ENCODE data around the gene STARD5. TPM values are rescaled to one million over a fixed set of nuclear protein-coding genes. Genes with fewer than 3 reads are reported as not detected.

The STARD5 gene
- total and polyA plus RNA-seq, 2 donors (not counting 1 experiment from before 2014, with no cell fraction given), result 15.7 to 19.9 TPM

DNA sequence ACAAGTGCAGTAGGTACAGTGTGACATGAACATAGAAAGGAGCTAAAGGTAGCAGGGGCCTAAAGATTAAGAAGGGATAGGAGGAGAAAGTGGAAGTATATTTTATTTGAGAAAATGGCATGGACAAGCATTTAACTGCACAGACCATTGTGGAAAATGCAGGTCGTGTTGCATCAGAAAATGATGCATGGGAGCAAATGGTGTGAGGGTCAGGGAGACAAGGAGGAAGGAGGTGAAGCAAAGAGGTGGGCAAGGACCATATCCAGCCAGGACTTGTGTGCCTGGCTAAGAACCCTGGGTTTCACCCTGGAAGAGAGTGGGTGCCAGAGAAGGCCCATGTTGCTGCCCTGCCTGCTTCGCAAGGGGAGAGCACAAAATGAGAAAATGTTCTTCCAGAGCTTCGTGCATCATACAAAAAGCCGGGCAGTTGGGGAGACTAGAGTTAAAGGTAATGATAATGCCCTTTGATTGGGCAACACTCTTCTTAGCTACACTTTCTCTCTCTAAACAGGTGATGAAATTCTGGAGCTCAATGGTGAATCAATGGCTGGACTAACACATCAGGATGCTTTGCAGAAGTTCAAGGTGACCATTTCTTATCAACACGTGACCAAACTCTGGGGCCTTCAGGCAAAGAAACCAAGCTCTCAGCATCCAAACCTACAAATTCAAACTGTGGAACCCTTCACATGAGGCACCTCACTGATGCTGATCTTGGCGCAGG, 45.5 kb downstream of the STARD5 start:
- no peak overlapping the region for H3K4me2 ChIP-seq (replicated peaks; ENCODE audit: low read depth, low read length, poor library complexity, severe bottlenecking)
- DNase-seq (no peak), ATAC-seq (ENCODE audit: low read depth) (no peak)
- no peaks in the 10 kb centered on the region for H3K27me3 ChIP-seq (replicated peaks in 1 of 4; ENCODE audit: control extremely low read depth in 1 of 4, control insufficient read depth in 3 of 4, insufficient read depth in 4 of 4, low read length in 3 of 4)
- H3K9me3 ChIP-seq (ENCODE audit: control extremely low read depth in 1 of 3, control insufficient read depth in 2 of 3, insufficient read depth in 1 of 3, low read length in 2 of 3), result peaks cover 0 to 15% (median 5%) of the 10 kb centered on the region in 3 donors
- no peak overlapping the region for H3K9ac ChIP-seq (ENCODE audit: low read length)
- H3K27ac ChIP-seq (ENCODE audit: low read length in 2 of 2), result no peak overlapping the region
- TF ChIP-seq EZH2 (IDR thresholded peaks at IDR 0.05; ENCODE audit: borderline replicate concordance, insufficient read depth, low read depth, low read length, poor library complexity, severe bottlenecking), result no peak
- TF ChIP-seq, protein P1, sequence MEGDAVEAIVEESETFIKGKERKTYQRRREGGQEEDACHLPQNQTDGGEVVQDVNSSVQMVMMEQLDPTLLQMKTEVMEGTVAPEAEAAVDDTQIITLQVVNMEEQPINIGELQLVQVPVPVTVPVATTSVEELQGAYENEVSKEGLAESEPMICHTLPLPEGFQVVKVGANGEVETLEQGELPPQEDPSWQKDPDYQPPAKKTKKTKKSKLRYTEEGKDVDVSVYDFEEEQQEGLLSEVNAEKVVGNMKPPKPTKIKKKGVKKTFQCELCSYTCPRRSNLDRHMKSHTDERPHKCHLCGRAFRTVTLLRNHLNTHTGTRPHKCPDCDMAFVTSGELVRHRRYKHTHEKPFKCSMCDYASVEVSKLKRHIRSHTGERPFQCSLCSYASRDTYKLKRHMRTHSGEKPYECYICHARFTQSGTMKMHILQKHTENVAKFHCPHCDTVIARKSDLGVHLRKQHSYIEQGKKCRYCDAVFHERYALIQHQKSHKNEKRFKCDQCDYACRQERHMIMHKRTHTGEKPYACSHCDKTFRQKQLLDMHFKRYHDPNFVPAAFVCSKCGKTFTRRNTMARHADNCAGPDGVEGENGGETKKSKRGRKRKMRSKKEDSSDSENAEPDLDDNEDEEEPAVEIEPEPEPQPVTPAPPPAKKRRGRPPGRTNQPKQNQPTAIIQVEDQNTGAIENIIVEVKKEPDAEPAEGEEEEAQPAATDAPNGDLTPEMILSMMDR (IDR thresholded peaks at IDR 0.05), result no peak
- intact Hi-C loops (cut with micrococcal nuclease), result no loop called here
- H3K4me1 Mint-ChIP-seq, result peaks cover 22% of the 10 kb centered on the region
- peaks cover 35% of the 10 kb centered on the region for H3K79me2 ChIP-seq (ENCODE audit: control insufficient read depth, insufficient read depth, low read length)
- peaks cover 13 to 14% of the 10 kb centered on the region in 2 donors for H3K4me1 ChIP-seq (ENCODE audit: control insufficient read depth in 2 of 2, insufficient read depth in 2 of 2, low read length in 2 of 2)
- H3K9me3 Mint-ChIP-seq (ENCODE audit: insufficient read depth), result peaks cover 5% of the 10 kb centered on the region
- H3K36me3 ChIP-seq (replicated peaks in 1 of 2; ENCODE audit: control extremely low read depth in 1 of 2, control insufficient read depth in 1 of 2, extremely low read depth in 1 of 2, insufficient read depth in 2 of 2, low read length in 1 of 2), result no peaks in the 10 kb centered on the region
- 91% methylated on average over 2 of the region's 6 CpGs for WGBS (ENCODE audit: insufficient coverage)
- no peaks in the 10 kb centered on the region for H4K20me1 ChIP-seq (ENCODE audit: control insufficient read depth, insufficient read depth, low read length, poor library complexity, severe bottlenecking)
- no peaks in the 10 kb centered on the region for H3K27me3 Mint-ChIP-seq
- no peak overlapping the region for H2AFZ ChIP-seq (ENCODE audit: insufficient read depth, low read depth, low read length, poor library complexity, severe bottlenecking)
- H3K4me3 Mint-ChIP-seq, result no peak overlapping the region
- CTCF ChIA-PET, result interaction anchor here (1.0 to 8.3 kb wide), 8 partner anchors 9 to 123 kb away, joined by 3 to 306 read pairs (median 6); partner anchors contain the start of gene STARD5
- POLR2A ChIA-PET, result no interaction called here
- no peak overlapping the region for H3K4me3 ChIP-seq (ENCODE audit: control extremely low read depth in 1 of 5, extremely low read depth in 1 of 5, insufficient read depth in 1 of 5, low read depth in 2 of 5, low read length in 4 of 5)
- no peak overlapping the region for H3K27ac Mint-ChIP-seq

DNA sequence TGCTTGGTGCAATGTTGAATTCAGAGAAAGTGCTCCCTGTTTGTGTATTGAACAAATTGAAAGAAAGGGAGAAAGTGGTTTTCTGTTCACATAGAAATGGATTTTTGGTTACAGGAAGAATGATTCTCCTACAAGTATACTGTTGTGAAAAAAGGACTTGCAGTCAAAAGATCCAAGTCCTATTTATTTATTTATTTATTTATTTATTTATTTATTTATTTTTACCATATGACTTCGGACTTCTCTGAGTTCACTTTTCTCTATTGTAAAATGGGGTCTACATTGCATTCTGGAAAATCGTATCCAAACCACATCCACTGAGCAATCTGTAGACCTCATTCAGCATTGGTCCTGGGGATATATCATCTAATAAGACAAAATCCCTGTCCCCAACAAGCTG, 46.1 kb downstream of the STARD5 start:
- DNase-seq (no peak), ATAC-seq (ENCODE audit: low read depth) (no peak)
- H3K27me3 ChIP-seq (replicated peaks in 1 of 4; ENCODE audit: control extremely low read depth in 1 of 4, control insufficient read depth in 3 of 4, insufficient read depth in 4 of 4, low read length in 3 of 4), result no peaks in the 10 kb centered on the region
- H3K4me1 Mint-ChIP-seq, result peaks cover 22% of the 10 kb centered on the region
- WGBS (ENCODE audit: insufficient coverage), result no CpG with 5 or more reads among the region's 2 CpGs
- CTCF ChIA-PET, result interaction anchor here (1.0 to 8.3 kb wide), 7 partner anchors 10 to 124 kb away, joined by 3 to 306 read pairs (median 9); partner anchors contain the start of gene STARD5
- H3K79me2 ChIP-seq (ENCODE audit: control insufficient read depth, insufficient read depth, low read length), result peaks cover 29% of the 10 kb centered on the region
- H3K4me2 ChIP-seq (replicated peaks; ENCODE audit: low read depth, low read length, poor library complexity, severe bottlenecking), result no peak overlapping the region
- no peaks in the 10 kb centered on the region for H3K27me3 Mint-ChIP-seq
- H3K4me3 Mint-ChIP-seq, result no peak overlapping the region
- no peak overlapping the region for H3K27ac ChIP-seq (ENCODE audit: low read length in 2 of 2)
- H3K9ac ChIP-seq (ENCODE audit: low read length), result no peak overlapping the region
- intact Hi-C loops (cut with micrococcal nuclease), result no loop called here
- POLR2A ChIA-PET, result interaction anchor here (0.6 to 0.9 kb wide), 2 partner anchors 21 to 44 kb away, joined by 3 to 5 read pairs; no protein-coding TSS in a partner anchor
- TF ChIP-seq, protein P1 (IDR thresholded peaks at IDR 0.05), result no peak
- no peak for TF ChIP-seq EZH2 (IDR thresholded peaks at IDR 0.05; ENCODE audit: borderline replicate concordance, insufficient read depth, low read depth, low read length, poor library complexity, severe bottlenecking)
- no peaks in the 10 kb centered on the region for H3K36me3 ChIP-seq (replicated peaks in 1 of 2; ENCODE audit: control extremely low read depth in 1 of 2, control insufficient read depth in 1 of 2, extremely low read depth in 1 of 2, insufficient read depth in 2 of 2, low read length in 1 of 2)
- no peak overlapping the region for H3K27ac Mint-ChIP-seq
- H3K4me1 ChIP-seq (ENCODE audit: control insufficient read depth in 2 of 2, insufficient read depth in 2 of 2, low read length in 2 of 2), result peaks cover 12 to 13% of the 10 kb centered on the region in 2 donors
- no peak overlapping the region for H2AFZ ChIP-seq (ENCODE audit: insufficient read depth, low read depth, low read length, poor library complexity, severe bottlenecking)
- peaks cover 5% of the 10 kb centered on the region for H3K9me3 Mint-ChIP-seq (ENCODE audit: insufficient read depth)
- H3K4me3 ChIP-seq (ENCODE audit: control extremely low read depth in 1 of 5, extremely low read depth in 1 of 5, insufficient read depth in 1 of 5, low read depth in 2 of 5, low read length in 4 of 5), result no peak overlapping the region
- H4K20me1 ChIP-seq (ENCODE audit: control insufficient read depth, insufficient read depth, low read length, poor library complexity, severe bottlenecking), result no peaks in the 10 kb centered on the region
- peaks cover 0 to 15% (median 5%) of the 10 kb centered on the region in 3 donors for H3K9me3 ChIP-seq (ENCODE audit: control extremely low read depth in 1 of 3, control insufficient read depth in 2 of 3, insufficient read depth in 1 of 3, low read length in 2 of 3)

Data from B cell (primary cell).